GM19438 (cell line): Measurements from ENCODE around the gene MED4.

Source experiments
- ATAC-seq: cut with Tn5 transposase; IDR thresholded peaks from one replicate; pipeline ENCODE4 v1.9.1; 2021; ENCODE audit warnings: low read depth; ENCODE audit not compliant: unreplicated experiment

MED4 gene

DNA sequence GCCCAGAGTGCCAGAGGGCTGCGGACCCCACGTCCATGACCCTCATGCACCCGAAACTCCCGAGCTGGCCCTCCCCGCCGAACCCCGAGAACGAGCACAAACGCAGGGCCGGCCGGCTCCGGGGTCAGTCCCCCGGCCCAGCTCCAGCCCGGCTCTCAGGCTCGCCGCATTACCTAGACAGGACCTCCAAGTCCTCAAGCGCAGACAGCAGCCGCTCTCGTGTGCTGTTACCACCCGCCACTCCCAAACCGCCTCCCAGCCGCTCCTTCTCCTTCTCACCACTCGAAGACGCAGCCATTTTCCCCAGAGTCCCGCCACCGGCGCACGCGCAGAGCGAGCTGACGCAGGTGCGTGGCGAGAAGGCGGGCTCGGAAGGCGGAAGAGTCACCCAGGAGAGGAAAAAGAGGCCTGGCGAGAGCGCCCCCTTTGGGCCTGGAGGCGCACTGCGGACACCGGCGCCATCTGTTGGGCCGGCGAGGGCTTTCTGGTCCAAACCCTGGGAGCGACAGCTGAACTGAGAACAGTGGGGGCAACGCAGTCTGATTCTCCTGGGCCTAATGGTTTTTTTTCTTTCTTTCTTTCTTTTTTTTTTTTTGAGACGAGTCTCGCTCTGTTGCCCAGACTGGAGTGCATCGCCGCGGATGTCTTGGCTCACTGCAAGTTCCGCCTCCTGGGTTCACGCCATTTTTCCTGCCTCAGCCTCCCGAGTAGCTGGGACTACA is at the start of gene MED4:
TSS of gene MED4 (minus strand) at position 324 of the 722 bp plus-strand sequence. CDS start at position 298, 26 bp downstream.
- peak; percentile 97 for ATAC-seq

- no peak for ATAC-seq
Observed at GRCh38 chr13:48144413-48145035, 49.6 kb upstream of the MED4 start.

- ATAC-seq = peak; percentile 72
Observed at GRCh38 chr13:48142436-48142835, 47.5 kb upstream of the MED4 start.

DNA sequence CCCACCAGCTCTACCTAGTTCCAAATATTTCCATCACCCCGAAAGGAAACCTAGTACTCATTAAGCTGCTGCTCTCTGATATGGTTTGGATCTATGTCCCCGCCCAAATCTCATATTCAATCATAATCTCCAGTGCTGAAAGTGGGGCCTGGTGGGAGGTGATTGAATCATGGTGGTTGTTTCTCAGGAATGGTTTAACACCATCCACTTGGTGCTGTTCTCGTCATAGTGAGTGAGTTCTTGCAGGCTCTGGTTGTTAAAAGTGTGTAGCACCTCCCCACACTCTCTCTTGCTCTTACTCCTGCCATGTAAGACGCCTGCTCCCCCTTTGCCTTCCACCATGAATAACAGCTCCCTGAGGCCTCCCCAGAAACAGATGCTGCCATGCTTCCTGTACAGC is 43.4 kb upstream of the MED4 start:
- no peak for ATAC-seq

DNA sequence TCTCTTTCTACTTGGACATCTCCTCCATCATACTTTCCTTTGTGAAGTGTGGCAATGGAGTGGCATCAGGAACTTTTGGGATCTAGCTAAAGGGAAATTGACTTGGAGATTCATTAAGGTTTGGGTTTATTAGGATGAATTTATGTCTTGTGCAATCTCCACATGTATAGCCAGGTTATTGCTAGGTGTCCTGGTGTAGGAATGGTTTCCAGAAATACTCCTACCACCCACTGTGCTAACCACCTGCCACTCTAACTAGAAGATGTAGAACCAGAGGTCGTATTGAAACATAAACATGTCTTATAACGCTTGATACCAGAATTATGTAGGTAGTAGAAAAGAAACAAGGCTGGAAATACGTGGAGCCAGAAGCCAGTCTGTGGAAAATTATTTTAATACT is 38.1 kb upstream of the MED4 start:
- no peak for ATAC-seq

DNA sequence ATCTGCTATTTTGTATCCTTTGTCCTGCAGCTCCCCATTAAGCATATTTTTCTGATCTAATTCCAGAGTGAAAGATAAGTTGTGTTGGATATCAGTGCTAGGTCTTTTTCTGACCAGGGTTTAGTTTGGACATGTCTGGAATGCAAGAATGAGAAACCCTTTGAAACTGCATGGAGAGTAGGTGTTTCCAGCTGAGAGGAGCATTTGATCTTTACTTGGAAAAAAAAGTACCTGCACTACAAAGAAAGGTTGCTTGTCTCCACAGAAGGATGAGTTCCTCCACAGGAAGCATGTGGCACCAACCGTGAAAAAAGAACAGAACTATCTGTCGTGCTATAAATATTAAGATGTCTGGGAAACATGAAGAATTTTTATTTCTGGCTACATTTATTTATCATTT is 36.6 kb upstream of the MED4 start:
- no peak for ATAC-seq

GRCh38 chr13:48126944-48127830 is 32.3 kb upstream of the MED4 start:
- no peak for ATAC-seq

- no peak for ATAC-seq
Observed at GRCh38 chr13:48125794-48126228, 30.9 kb upstream of the MED4 start.

DNA sequence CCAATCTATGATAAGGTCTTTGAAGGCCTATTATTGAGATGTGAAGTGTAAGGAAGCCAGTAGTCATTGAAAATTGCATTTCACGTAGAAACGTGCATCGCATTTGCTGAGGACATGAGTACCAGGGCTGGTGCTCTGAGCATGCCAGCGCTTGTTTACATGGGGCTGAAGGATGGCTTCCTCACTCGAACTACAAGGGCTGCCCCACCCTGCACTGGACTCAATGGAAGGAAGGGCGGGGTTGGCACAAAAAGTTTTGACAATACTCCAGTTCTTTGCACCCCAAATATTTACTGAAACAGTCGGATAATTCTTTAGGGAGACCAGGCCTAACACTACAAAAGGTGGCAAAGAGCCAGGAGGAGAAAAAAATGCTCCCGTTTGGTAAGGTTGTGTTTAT is 28.9 kb upstream of the MED4 start:
- no peak for ATAC-seq

- no peak for ATAC-seq
Observed at GRCh38 chr13:48121733-48122132, 26.8 kb upstream of the MED4 start.

- no peak for ATAC-seq
Observed at GRCh38 chr13:48120241-48120640, 25.3 kb upstream of the MED4 start.

DNA sequence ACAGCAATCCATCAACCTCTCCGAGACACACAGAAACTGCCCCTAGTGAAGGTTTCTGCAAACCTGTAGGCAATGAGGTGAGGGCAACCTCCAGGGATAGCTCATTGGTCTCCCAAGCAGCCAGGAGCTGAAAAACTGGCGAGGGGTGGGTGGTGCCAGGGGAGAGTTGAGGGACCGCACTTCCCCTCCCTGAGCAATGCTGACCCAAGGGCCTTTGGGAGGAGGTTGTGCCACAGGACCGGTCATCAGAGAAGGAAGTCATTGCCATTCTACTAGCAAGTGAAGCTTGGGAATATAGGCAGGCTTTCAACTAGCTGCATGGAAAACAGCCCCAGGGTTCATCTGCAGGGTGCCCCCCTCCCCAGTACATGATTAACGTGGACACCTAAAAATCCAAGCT is 23.1 kb upstream of the MED4 start:
- no peak for ATAC-seq

DNA sequence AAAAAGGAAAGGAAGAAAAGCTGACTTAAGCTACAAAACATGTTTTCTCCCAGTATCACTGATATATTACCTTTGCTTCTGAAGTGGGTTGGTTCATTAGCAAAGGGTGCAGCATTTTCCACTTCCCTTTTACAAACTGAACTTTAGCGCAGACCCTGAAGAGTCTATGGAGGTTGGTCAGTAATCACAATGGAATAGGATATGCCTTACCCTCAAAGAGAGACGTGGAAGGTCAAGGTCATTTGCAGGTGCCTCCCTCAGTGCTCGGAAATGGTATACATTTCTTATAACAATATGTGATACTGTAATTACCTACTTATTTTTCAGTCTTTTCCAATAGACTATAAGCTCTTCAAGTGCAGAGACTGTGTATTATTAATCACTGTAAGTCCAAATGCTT is 21.9 kb upstream of the MED4 start:
- no peak for ATAC-seq

DNA sequence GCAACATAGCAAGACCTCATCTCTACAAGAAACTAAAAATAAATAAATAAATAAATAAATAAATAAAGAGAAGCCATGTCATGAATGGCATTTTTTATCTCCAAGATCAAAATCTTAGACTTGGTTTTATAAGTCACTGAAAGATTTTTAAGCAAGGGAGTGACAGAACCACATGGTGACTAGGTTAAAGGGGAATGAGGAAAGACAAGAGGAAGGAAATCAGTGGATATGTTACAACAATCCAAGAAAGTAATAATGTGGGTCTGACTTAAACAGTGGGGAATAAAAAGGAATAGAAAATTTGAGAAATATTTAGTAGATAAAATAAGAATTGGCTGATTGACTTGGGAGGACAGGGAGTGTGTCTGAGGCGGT is 18.8 kb upstream of the MED4 start:
- no peak for ATAC-seq

GRCh38 chr13:48112896-48113755 is 18.2 kb upstream of the MED4 start:
- no peak for ATAC-seq

GRCh38 chr13:48110931-48111721 is 16.2 kb upstream of the MED4 start:
- no peak for ATAC-seq

- ATAC-seq = no peak
Observed at GRCh38 chr13:48110132-48110868, 15.4 kb upstream of the MED4 start.

GRCh38 chr13:48108106-48108505 is 13.2 kb upstream of the MED4 start:
- ATAC-seq = no peak

GRCh38 chr13:48097793-48098192 is 2.9 kb upstream of the MED4 start:
- ATAC-seq = no peak
